Liver (tissue), 9 donors: Measurements from ENCODE around the gene TACR2. TPM values are rescaled to one million over a fixed set of nuclear protein-coding genes. Genes with fewer than 3 reads are reported as not detected.

Source experiments
- DNase-seq: peaks from one replicate; pipeline ENCODE4 v3.0.0-alpha.2; 2017; ENCODE audit warnings: low spot score
- H3K27ac ChIP-seq, 2 donors: one replicate each; pipeline ENCODE4 v1.7.0; 2013; ENCODE audit warnings: inconsistent platforms in 2 of 2, low read length in 2 of 2, control low read depth in 1 of 2, low read depth in 1 of 2, mild to moderate bottlenecking in 1 of 2
- H3K27me3 ChIP-seq, 4 donors: one replicate each; pipeline versions ENCODE4 v1.6.1 to v1.7.0; 2013; ENCODE audit warnings: low read length in 3 of 4, inconsistent platforms in 1 of 4, mild to moderate bottlenecking in 1 of 4, moderate library complexity in 1 of 4; ENCODE audit not compliant: control insufficient read depth in 4 of 4, insufficient read depth in 4 of 4
- H3K36me3 ChIP-seq, 4 donors: one replicate each; pipeline versions ENCODE4 v1.6.1 to v1.7.0; 2013; ENCODE audit warnings: low read length in 3 of 4, mild to moderate bottlenecking in 3 of 4, low read depth in 1 of 4, moderate library complexity in 1 of 4; ENCODE audit not compliant: control insufficient read depth in 4 of 4, insufficient read depth in 3 of 4
- H3K4me1 ChIP-seq, 4 donors: one replicate each; pipeline versions ENCODE4 v1.6.1 to v1.7.0; 2013; ENCODE audit warnings: low read length in 3 of 4, mild to moderate bottlenecking in 3 of 4, moderate library complexity in 1 of 4; ENCODE audit not compliant: control insufficient read depth in 4 of 4, insufficient read depth in 4 of 4
- H3K4me3 ChIP-seq, 3 donors: one replicate each; pipeline versions ENCODE4 v1.6.1 to v1.7.0; 2013; ENCODE audit warnings: low read length in 3 of 3, control low read depth in 1 of 3, low read depth in 1 of 3, mild to moderate bottlenecking in 1 of 3
- H3K9ac ChIP-seq, 2 donors: one replicate each; pipeline ENCODE4 v1.7.0; 2013; ENCODE audit warnings: low read length in 2 of 2, mild to moderate bottlenecking in 2 of 2, moderate library complexity in 2 of 2, control low read depth in 1 of 2, low read depth in 1 of 2
- H3K9me3 ChIP-seq, 4 donors: one replicate each; pipeline versions ENCODE4 v1.6.1 to v1.7.0; 2013; ENCODE audit warnings: low read length in 3 of 4; ENCODE audit not compliant: control insufficient read depth in 4 of 4
- ATF3 ChIP-seq: IDR thresholded peaks from 2 replicates; pipeline ENCODE4 v1.6.1; 2016; ENCODE audit warnings: antibody characterized with exemption
- CTCF ChIP-seq: fragments of 150-350 bp; IDR thresholded peaks from 2 replicates; pipeline ENCODE4 v1.5.1; 2017; ENCODE audit warnings: improper control_type of control experiment, low read depth, low read length; ENCODE audit not compliant: missing input control
- EGR1 ChIP-seq, 2 donors: IDR thresholded peaks; 2 replicates each; pipeline ENCODE4 v1.6.1; 2016 to 2018; ENCODE audit warnings: antibody characterized with exemption in 2 of 2, low read depth in 2 of 2
- FOXA1 ChIP-seq: IDR thresholded peaks from 2 replicates; pipeline ENCODE4 v1.6.1; 2016; ENCODE audit warnings: antibody characterized with exemption
- FOXA2 ChIP-seq: IDR thresholded peaks from 2 replicates; pipeline ENCODE4 v1.6.1; 2016; ENCODE audit warnings: antibody characterized with exemption
- GABPA ChIP-seq, 2 donors: IDR thresholded peaks in 1 of 2; conservative IDR thresholded peaks in 1 of 2; 2 replicates each; pipeline ENCODE4 v1.6.1; 2016; ENCODE audit warnings: antibody characterized with exemption in 2 of 2, mild to moderate bottlenecking in 1 of 2, moderate library complexity in 1 of 2
- HNF4A ChIP-seq, 2 donors: conservative IDR thresholded peaks; 2 replicates each; pipeline ENCODE4 v1.6.1; 2016; ENCODE audit warnings: antibody characterized with exemption in 2 of 2, mild to moderate bottlenecking in 2 of 2
- HNF4G ChIP-seq: IDR thresholded peaks from 2 replicates; pipeline ENCODE4 v1.6.1; 2016; ENCODE audit warnings: antibody characterized with exemption
- JUND ChIP-seq, 2 donors: IDR thresholded peaks; 2 replicates each; pipeline ENCODE4 v1.6.1; 2016; ENCODE audit warnings: antibody characterized with exemption in 2 of 2
- MAX ChIP-seq: IDR thresholded peaks from 2 replicates; pipeline ENCODE4 v1.6.1; 2016; ENCODE audit warnings: antibody characterized with exemption
- NR2F2 ChIP-seq: IDR thresholded peaks from 2 replicates; pipeline ENCODE4 v1.6.1; 2016; ENCODE audit warnings: antibody characterized with exemption
- RAD21 ChIP-seq, 2 donors: IDR thresholded peaks; 2 replicates each; pipeline ENCODE4 v1.6.1; 2016; ENCODE audit warnings: antibody characterized with exemption in 2 of 2, mild to moderate bottlenecking in 2 of 2
- RXRA ChIP-seq, 2 donors: IDR thresholded peaks; 2 replicates each; pipeline ENCODE4 v1.6.1; 2017 to 2018; ENCODE audit warnings: antibody characterized with exemption in 2 of 2, mild to moderate bottlenecking in 1 of 2
- SP1 ChIP-seq: IDR thresholded peaks from 2 replicates; pipeline ENCODE4 v1.6.1; 2018; ENCODE audit warnings: antibody characterized with exemption, mild to moderate bottlenecking
- TAF1 ChIP-seq: conservative IDR thresholded peaks from 2 replicates; pipeline ENCODE4 v1.6.1; 2016; ENCODE audit warnings: antibody characterized with exemption, mild to moderate bottlenecking
- YY1 ChIP-seq: IDR thresholded peaks from 2 replicates; pipeline ENCODE4 v1.6.1; 2016; ENCODE audit warnings: antibody characterized with exemption, mild to moderate bottlenecking
- WGBS: extraction: QIAGEN DNeasy Blood & Tissue Kit; methylation state at CpG from one replicate; pipeline ENCODE4 v1.1.7; 2013; 5-methylcytosine and 5-hydroxymethylcytosine counted together
- polyA plus RNA-seq, 2 donors: library from polyadenylated mRNA; stranded (reverse) in 1 of 2; unstranded in 1 of 2; fragments of 200-250 nt in 1 of 2; fragments of >200 nt in 1 of 2; fragmentation: Nextera tagmentation in 1 of 2; extraction: Ambion mirVana in 1 of 2; gene quantifications; one replicate each; pipeline versions ENCODE4 v1.2.1 to v1.2.3, GENCODE V29; 2013 to 2015
- total RNA-seq, 2 donors: library from RNA; depleted of rRNA; stranded (reverse); fragments of >200 nt; gene quantifications; one replicate each; pipeline ENCODE4 v1.2.3, GENCODE V29; 2014
- TF ChIP-seq, protein P1 (sequence below): IDR thresholded peaks from 2 replicates; pipeline ENCODE4 v1.6.1; 2016; ENCODE audit warnings: antibody characterized with exemption
- TF ChIP-seq, protein P2 (sequence below): IDR thresholded peaks from 2 replicates; pipeline ENCODE4 v1.6.1; 2016; ENCODE audit warnings: antibody characterized with exemption, mild to moderate bottlenecking
- donor health status: healthy.
- donor health status: healthy.
- donor health status: healthy.
- donor health status: healthy.
- donor health status: healthy.

The TACR2 gene
- total and polyA plus RNA-seq, 4 donors, result 0.08 to 0.18 (median 0.12) TPM; not detected in 1

DNA sequence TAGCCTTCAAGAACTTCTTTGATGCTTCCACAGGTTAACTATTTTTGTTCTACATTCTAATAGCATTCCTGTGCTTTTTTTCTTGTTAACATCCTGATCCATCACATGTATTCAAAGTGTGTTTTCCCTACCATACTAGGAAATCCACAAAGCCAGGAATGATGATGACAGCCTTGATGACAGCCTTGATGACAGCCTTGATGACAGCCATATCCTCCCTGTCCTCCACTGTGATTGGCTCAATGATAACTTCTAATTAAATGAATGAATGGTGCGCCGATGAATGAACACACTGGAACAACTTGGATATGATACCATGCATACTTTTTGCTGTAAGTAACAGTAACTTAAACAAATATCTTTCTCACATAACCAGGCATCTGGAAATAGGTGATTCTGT is 8.3 kb upstream of the TACR2 start (continued):
- no peak for TF ChIP-seq CTCF
- TF ChIP-seq RXRA (IDR thresholded peaks at IDR 0.05), result no peak
- no peak for TF ChIP-seq NR2F2

DNA sequence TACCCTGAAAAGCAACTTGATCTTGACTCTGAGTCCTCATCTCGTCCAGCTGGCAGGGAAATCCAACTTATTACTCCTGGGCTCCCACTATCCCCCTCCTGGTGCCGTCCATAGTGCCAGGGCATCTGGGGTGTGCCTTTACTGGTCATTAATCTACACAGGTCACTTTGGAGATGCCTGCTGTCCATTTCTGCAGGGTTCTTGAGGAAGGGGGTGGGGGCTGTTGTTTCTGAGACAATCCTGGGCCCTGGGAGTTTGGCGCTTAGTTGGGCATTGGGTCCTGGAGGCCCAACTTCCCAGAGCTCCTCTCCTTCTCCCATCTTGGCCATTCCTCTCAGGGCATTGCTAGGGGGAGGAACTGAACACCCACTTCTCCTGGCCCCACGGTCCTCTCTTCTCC is 6.0 kb upstream of the TACR2 start:
- Histone ChIP-seq H3K9me3 (no peaks in the 10 kb centered on the region), H3K9ac (no peak overlapping the region), H3K36me3 (no peaks in the 10 kb centered on the region), H3K27me3 (no peaks in the 10 kb centered on the region), H3K27ac (no peak overlapping the region), H3K4me3 (no peak overlapping the region), H3K4me1 (peaks cover 0 to 5% (median 3%) of the 10 kb centered on the region in 4 donors)
- 92% methylated on average over 4 of the region's 4 CpGs for WGBS
- TF ChIP-seq HNF4A (conservative IDR thresholded peaks at IDR 0.05), result no peak
- TF ChIP-seq FOXA2, result no peak
- TF ChIP-seq MAX, result no peak
- TF ChIP-seq JUND (IDR thresholded peaks at IDR 0.05), result no peak
- TF ChIP-seq FOXA1, result no peak
- TF ChIP-seq YY1, result no peak
- no peak for TF ChIP-seq TAF1
- TF ChIP-seq, protein P1, sequence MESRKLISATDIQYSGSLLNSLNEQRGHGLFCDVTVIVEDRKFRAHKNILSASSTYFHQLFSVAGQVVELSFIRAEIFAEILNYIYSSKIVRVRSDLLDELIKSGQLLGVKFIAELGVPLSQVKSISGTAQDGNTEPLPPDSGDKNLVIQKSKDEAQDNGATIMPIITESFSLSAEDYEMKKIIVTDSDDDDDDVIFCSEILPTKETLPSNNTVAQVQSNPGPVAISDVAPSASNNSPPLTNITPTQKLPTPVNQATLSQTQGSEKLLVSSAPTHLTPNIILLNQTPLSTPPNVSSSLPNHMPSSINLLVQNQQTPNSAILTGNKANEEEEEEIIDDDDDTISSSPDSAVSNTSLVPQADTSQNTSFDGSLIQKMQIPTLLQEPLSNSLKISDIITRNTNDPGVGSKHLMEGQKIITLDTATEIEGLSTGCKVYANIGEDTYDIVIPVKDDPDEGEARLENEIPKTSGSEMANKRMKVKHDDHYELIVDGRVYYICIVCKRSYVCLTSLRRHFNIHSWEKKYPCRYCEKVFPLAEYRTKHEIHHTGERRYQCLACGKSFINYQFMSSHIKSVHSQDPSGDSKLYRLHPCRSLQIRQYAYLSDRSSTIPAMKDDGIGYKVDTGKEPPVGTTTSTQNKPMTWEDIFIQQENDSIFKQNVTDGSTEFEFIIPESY, result no peak
- no peak for TF ChIP-seq GABPA (IDR thresholded peaks at IDR 0.05 in 1 of 2, conservative IDR thresholded peaks at IDR 0.05 in 1 of 2)
- no peak for TF ChIP-seq RXRA (IDR thresholded peaks at IDR 0.05)
- no peak for TF ChIP-seq ATF3
- TF ChIP-seq RAD21 (IDR thresholded peaks at IDR 0.05), result no peak
- no peak for TF ChIP-seq HNF4G
- TF ChIP-seq SP1, result no peak
- TF ChIP-seq, protein P2, sequence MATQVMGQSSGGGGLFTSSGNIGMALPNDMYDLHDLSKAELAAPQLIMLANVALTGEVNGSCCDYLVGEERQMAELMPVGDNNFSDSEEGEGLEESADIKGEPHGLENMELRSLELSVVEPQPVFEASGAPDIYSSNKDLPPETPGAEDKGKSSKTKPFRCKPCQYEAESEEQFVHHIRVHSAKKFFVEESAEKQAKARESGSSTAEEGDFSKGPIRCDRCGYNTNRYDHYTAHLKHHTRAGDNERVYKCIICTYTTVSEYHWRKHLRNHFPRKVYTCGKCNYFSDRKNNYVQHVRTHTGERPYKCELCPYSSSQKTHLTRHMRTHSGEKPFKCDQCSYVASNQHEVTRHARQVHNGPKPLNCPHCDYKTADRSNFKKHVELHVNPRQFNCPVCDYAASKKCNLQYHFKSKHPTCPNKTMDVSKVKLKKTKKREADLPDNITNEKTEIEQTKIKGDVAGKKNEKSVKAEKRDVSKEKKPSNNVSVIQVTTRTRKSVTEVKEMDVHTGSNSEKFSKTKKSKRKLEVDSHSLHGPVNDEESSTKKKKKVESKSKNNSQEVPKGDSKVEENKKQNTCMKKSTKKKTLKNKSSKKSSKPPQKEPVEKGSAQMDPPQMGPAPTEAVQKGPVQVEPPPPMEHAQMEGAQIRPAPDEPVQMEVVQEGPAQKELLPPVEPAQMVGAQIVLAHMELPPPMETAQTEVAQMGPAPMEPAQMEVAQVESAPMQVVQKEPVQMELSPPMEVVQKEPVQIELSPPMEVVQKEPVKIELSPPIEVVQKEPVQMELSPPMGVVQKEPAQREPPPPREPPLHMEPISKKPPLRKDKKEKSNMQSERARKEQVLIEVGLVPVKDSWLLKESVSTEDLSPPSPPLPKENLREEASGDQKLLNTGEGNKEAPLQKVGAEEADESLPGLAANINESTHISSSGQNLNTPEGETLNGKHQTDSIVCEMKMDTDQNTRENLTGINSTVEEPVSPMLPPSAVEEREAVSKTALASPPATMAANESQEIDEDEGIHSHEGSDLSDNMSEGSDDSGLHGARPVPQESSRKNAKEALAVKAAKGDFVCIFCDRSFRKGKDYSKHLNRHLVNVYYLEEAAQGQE, result no peak
- TF ChIP-seq NR2F2, result no peak
- TF ChIP-seq CTCF, result no peak
- no peak for TF ChIP-seq EGR1 (IDR thresholded peaks at IDR 0.05; ENCODE audit: low read depth in 2 of 2)
- no peak for DNase-seq
